SJSA1 (cell line): ENCODE results near the gene KIAA0586. TPM values are rescaled to one million over a fixed set of nuclear protein-coding genes. Genes with fewer than 3 reads are reported as not detected.
"Not testable (repeated sequence)": the region's sequence is repeated elsewhere in the genome, so short reads cannot be mapped to it uniquely, and the experiment has no call there.

Experiments
- DNase-seq, 2 experiments: peaks; one replicate each; pipeline ENCODE4 v3.0.0-alpha.2; 2015 to 2020; ENCODE audit warnings: low spot score in 2 of 2, low read depth in 1 of 2
- H3K27ac ChIP-seq: fragments of 250-450 bp; sonication (Bioruptor Pico); 2 replicates; pipeline ENCODE4 v1.5.1; 2020; ENCODE audit warnings: mild to moderate bottlenecking, moderate library complexity
- H3K27me3 ChIP-seq: fragments of 250-450 bp; sonication (Bioruptor Pico); replicated peaks from 2 replicates; pipeline ENCODE4 v1.5.1; 2020; ENCODE audit warnings: mild to moderate bottlenecking, moderate library complexity
- H3K36me3 ChIP-seq: fragments of 250-450 bp; sonication (Bioruptor Pico); 2 replicates; pipeline ENCODE4 v1.5.1; 2020; ENCODE audit warnings: mild to moderate bottlenecking
- H3K4me1 ChIP-seq: fragments of 250-450 bp; sonication (Bioruptor Pico); replicated peaks from 2 replicates; pipeline ENCODE4 v1.6.1; 2021; ENCODE audit warnings: mild to moderate bottlenecking
- H3K4me3 ChIP-seq: fragments of 250-450 bp; sonication (Bioruptor Pico); 2 replicates; pipeline ENCODE4 v1.5.1; 2020; ENCODE audit warnings: mild to moderate bottlenecking
- H3K9me3 ChIP-seq: fragments of 250-450 bp; sonication (Bioruptor Pico); replicated peaks from 2 replicates; pipeline ENCODE4 v1.5.1; 2020; ENCODE audit warnings: mild to moderate bottlenecking
- total RNA-seq: library from RNA; depleted of rRNA; stranded (reverse); fragments of >200 nt; shearing (Covaris generic); gene quantifications from 2 replicates; pipeline ENCODE4 v1.2.3, GENCODE V29; 2014; rRNA removed

Gene KIAA0586
- total RNA-seq = 19.1 and 41.9 TPM in 2 replicates

GRCh38 chr14:58427281-58428117 lies at the start of gene KIAA0586, which contains the start of gene TIMM9:
Gene KIAA0586, plus strand, starts transcription at chr14:58427719. Its CDS starts 546 bp downstream, at chr14:58428265.
Gene TIMM9, minus strand, starts transcription at chr14:58427531. Its CDS starts 15,586 bp downstream, at chr14:58411945.
- Histone ChIP-seq H3K27me3 (no peaks in the 10 kb centered on the region), H3K4me1 (peaks cover 15% of the 10 kb centered on the region), H3K36me3 (peaks cover 35% of the 10 kb centered on the region), H3K4me3 (peak within 1 kb of the TSS; percentile 59), H3K9me3 (no peaks in the 10 kb centered on the region), H3K27ac (peak within 1 kb of the TSS; percentile 99)
- DNase-seq = peak; percentile 93 to 96

GRCh38 chr14:58390830-58391229 lies 36.7 kb upstream of the KIAA0586 start:
- no peaks in the 10 kb centered on the region for H3K27me3 ChIP-seq
- H3K36me3 ChIP-seq = no peaks in the 10 kb centered on the region
- H3K27ac ChIP-seq = no peak overlapping the region
- H3K4me3 ChIP-seq = no peak overlapping the region
- H3K9me3 ChIP-seq = no peaks in the 10 kb centered on the region
- DNase-seq = no peak
- peaks cover 8% of the 10 kb centered on the region for H3K4me1 ChIP-seq

- H3K4me1 ChIP-seq = peaks cover 14% of the 10 kb centered on the region
- H3K27ac ChIP-seq = no peak overlapping the region
- no peaks in the 10 kb centered on the region for H3K36me3 ChIP-seq
- DNase-seq = no peak
- H3K27me3 ChIP-seq = no peaks in the 10 kb centered on the region
- H3K9me3 ChIP-seq = no peaks in the 10 kb centered on the region
- peak overlapping the region; percentile 46 for H3K4me3 ChIP-seq
These were observed 32.0 kb upstream of the KIAA0586 start for GRCh38 chr14:58395562-58395811.

GRCh38 chr14:58395812-58396788 lies 31.4 kb upstream of the KIAA0586 start, which contains the start of gene TOMM20L:
Gene TOMM20L, plus strand, starts transcription at chr14:58395930. Its CDS starts 28 bp downstream, at chr14:58395958.
- Histone ChIP-seq H3K4me1 (peaks cover 14% of the 10 kb centered on the region), H3K4me3 (peak within 1 kb of the TSS; percentile 46), H3K27me3 (no peaks in the 10 kb centered on the region), H3K9me3 (no peaks in the 10 kb centered on the region), H3K27ac (peak within 1 kb of the TSS; percentile 36; the same call in 1 of the 2 replicates), H3K36me3 (no peaks in the 10 kb centered on the region)
- DNase-seq = peak; percentile 74 to 76

GRCh38 chr14:58397156-58397555 lies 30.4 kb upstream of the KIAA0586 start:
- H3K27me3 ChIP-seq = no peaks in the 10 kb centered on the region
- H3K36me3 ChIP-seq = no peaks in the 10 kb centered on the region
- no peak overlapping the region for H3K27ac ChIP-seq
- no peak for DNase-seq
- no peak overlapping the region for H3K4me3 ChIP-seq
- no peaks in the 10 kb centered on the region for H3K9me3 ChIP-seq
- peaks cover 14% of the 10 kb centered on the region for H3K4me1 ChIP-seq

GRCh38 chr14:58398495-58398894 lies 29.0 kb upstream of the KIAA0586 start:
- no peak overlapping the region for H3K27ac ChIP-seq
- DNase-seq = no peak
- H3K4me1 ChIP-seq = peaks cover 14% of the 10 kb centered on the region
- no peaks in the 10 kb centered on the region for H3K36me3 ChIP-seq
- no peak overlapping the region for H3K4me3 ChIP-seq
- H3K27me3 ChIP-seq = no peaks in the 10 kb centered on the region
- no peaks in the 10 kb centered on the region for H3K9me3 ChIP-seq

- H3K4me1 ChIP-seq = peaks cover 14% of the 10 kb centered on the region
- H3K27ac ChIP-seq = no peak overlapping the region
- H3K36me3 ChIP-seq = no peaks in the 10 kb centered on the region
- no peak for DNase-seq
- no peaks in the 10 kb centered on the region for H3K27me3 ChIP-seq
- H3K4me3 ChIP-seq = no peak overlapping the region
- no peaks in the 10 kb centered on the region for H3K9me3 ChIP-seq
These were observed 28.6 kb upstream of the KIAA0586 start for GRCh38 chr14:58398895-58399294.

- no peak overlapping the region for H3K27ac ChIP-seq
- H3K9me3 ChIP-seq = no peaks in the 10 kb centered on the region
- H3K4me1 ChIP-seq = no peaks in the 10 kb centered on the region
- DNase-seq = no peak
- no peaks in the 10 kb centered on the region for H3K36me3 ChIP-seq
- no peaks in the 10 kb centered on the region for H3K27me3 ChIP-seq
- no peak overlapping the region for H3K4me3 ChIP-seq
These were observed 25.9 kb upstream of the KIAA0586 start for GRCh38 chr14:58401587-58401986.

GRCh38 chr14:58408681-58409215 lies 18.8 kb upstream of the KIAA0586 start:
- peaks cover 52% of the 10 kb centered on the region for H3K36me3 ChIP-seq
- H3K27me3 ChIP-seq = no peaks in the 10 kb centered on the region
- H3K4me3 ChIP-seq = no peak overlapping the region
- no peaks in the 10 kb centered on the region for H3K9me3 ChIP-seq
- no peak overlapping the region for H3K27ac ChIP-seq
- H3K4me1 ChIP-seq = no peaks in the 10 kb centered on the region
- DNase-seq = no peak

GRCh38 chr14:58414845-58415244 lies 12.7 kb upstream of the KIAA0586 start:
- no peak for DNase-seq
- H3K4me3 ChIP-seq = no peak overlapping the region
- no peaks in the 10 kb centered on the region for H3K4me1 ChIP-seq
- no peak overlapping the region for H3K27ac ChIP-seq
- no peaks in the 10 kb centered on the region for H3K9me3 ChIP-seq
- H3K36me3 ChIP-seq = peaks cover 60% of the 10 kb centered on the region
- H3K27me3 ChIP-seq = no peaks in the 10 kb centered on the region

- no peaks in the 10 kb centered on the region for H3K4me1 ChIP-seq
- H3K36me3 ChIP-seq = peaks cover 52% of the 10 kb centered on the region
- H3K9me3 ChIP-seq = no peaks in the 10 kb centered on the region
- no peaks in the 10 kb centered on the region for H3K27me3 ChIP-seq
- H3K27ac ChIP-seq = no peak overlapping the region
- H3K4me3 ChIP-seq = no peak overlapping the region
- DNase-seq = no peak
These were observed 11.6 kb upstream of the KIAA0586 start for GRCh38 chr14:58415636-58416547.

- not testable (repeated sequence) for H3K27ac ChIP-seq, DNase-seq, H3K27me3 ChIP-seq, H3K4me3 ChIP-seq, H3K4me1 ChIP-seq, H3K9me3 ChIP-seq
- H3K36me3 ChIP-seq = peaks cover 54% of the 10 kb centered on the region
These were observed 10.6 kb upstream of the KIAA0586 start for GRCh38 chr14:58416934-58417333.
